ENCODE data around the gene VPS26C.

- TF ChIP-seq CTCF (IDR thresholded peaks at IDR 0.05; ENCODE audit: insufficient read depth, low read length, poor library complexity, severe bottlenecking) (no peak), EZH2phosphoT487 (conservative IDR thresholded peaks at IDR 0.05; ENCODE audit: low read length) (no peak)
Observed at GRCh38 chr21:37253991-37254390, 13.1 kb downstream of the VPS26C start.
